ENCODE data around the gene VMO1. TPM values are rescaled to one million over a fixed set of nuclear protein-coding genes. Genes with fewer than 3 reads are reported as not detected.

Gene VMO1
- total and polyA plus RNA-seq, 2 donors (not counting 3 experiments of a cell fraction or from before 2014, with no cell fraction given): 0.23 TPM; not detected in 1

GRCh38 chr17:4789701-4789950 lies 3.5 kb upstream of the VMO1 start:
- H3K9me3 ChIP-seq (replicated peaks; ENCODE audit: control insufficient read depth, insufficient read depth, low read length): no peaks in the 10 kb centered on the region
- H3K4me3 ChIP-seq (replicated peaks in 1 of 3; ENCODE audit: insufficient read depth in 1 of 3, low read depth in 1 of 3, low read length in 3 of 3): peak overlapping the region; percentile 10 to 65 (median 25)
- H3K4me1 ChIP-seq (ENCODE audit: control insufficient read depth, extremely low read depth, insufficient read depth, low read length): peaks cover 24% of the 10 kb centered on the region
- H3K9ac ChIP-seq (replicated peaks; ENCODE audit: extremely low read depth, insufficient read depth, low read length): no peak overlapping the region
- POLR2A ChIA-PET: interaction anchor here (0.6 kb wide), 1 partner anchor 69 kb away, joined by 5 read pairs; no protein-coding TSS in a partner anchor
- no TSS peak for BruUV-seq (replicated peaks)
- no peak overlapping the region for H3K27ac ChIP-seq (ENCODE audit: insufficient read depth, low read depth, low read length)
- no peak for DNase-seq (ENCODE audit: low read depth, low spot score)
- dilution Hi-C loops (cut with MboI; ENCODE audit: extremely low pct_ligation_motif_present, low sequenced_read_pairs): no loop called here
- peak overlapping the region; percentile 35 for H2AFZ ChIP-seq (ENCODE audit: low read depth, low read length)
- no peaks in the 10 kb centered on the region for H3K79me2 ChIP-seq (ENCODE audit: control insufficient read depth, insufficient read depth, low read length)
- intact Hi-C loops (cut with micrococcal nuclease): loop anchor here (5.0 kb wide), 1 partner anchor 113 kb away; the partner anchor contains the start of gene CHRNE
- FAIRE-seq: no peak
- TF ChIP-seq POLR2A (IDR thresholded peaks at IDR 0.05; ENCODE audit: low read depth, low read length) (no peak), POLR2AphosphoS5 (IDR thresholded peaks at IDR 0.05; ENCODE audit: insufficient read depth, low read depth, low read length) (no peak), EZH2 (IDR thresholded peaks at IDR 0.05; ENCODE audit: borderline replicate concordance, low read depth, low read length, severe bottlenecking) (no peak), FOS (IDR thresholded peaks at IDR 0.05; ENCODE audit: borderline replicate concordance, insufficient read depth, low read length) (no peak), GATA2 (IDR thresholded peaks at IDR 0.05; ENCODE audit: insufficient read depth, insufficient read length, low read depth, low read length) (no peak), MYC (IDR thresholded peaks at IDR 0.05; ENCODE audit: low read depth, low read length) (no peak), MAX (IDR thresholded peaks at IDR 0.05; ENCODE audit: insufficient read depth, insufficient read length) (no peak), JUN (IDR thresholded peaks at IDR 0.05; ENCODE audit: borderline replicate concordance, insufficient read depth, insufficient read length, low read depth) (no peak)
- TF ChIP-seq, protein P1, sequence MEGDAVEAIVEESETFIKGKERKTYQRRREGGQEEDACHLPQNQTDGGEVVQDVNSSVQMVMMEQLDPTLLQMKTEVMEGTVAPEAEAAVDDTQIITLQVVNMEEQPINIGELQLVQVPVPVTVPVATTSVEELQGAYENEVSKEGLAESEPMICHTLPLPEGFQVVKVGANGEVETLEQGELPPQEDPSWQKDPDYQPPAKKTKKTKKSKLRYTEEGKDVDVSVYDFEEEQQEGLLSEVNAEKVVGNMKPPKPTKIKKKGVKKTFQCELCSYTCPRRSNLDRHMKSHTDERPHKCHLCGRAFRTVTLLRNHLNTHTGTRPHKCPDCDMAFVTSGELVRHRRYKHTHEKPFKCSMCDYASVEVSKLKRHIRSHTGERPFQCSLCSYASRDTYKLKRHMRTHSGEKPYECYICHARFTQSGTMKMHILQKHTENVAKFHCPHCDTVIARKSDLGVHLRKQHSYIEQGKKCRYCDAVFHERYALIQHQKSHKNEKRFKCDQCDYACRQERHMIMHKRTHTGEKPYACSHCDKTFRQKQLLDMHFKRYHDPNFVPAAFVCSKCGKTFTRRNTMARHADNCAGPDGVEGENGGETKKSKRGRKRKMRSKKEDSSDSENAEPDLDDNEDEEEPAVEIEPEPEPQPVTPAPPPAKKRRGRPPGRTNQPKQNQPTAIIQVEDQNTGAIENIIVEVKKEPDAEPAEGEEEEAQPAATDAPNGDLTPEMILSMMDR (IDR thresholded peaks at IDR 0.05; ENCODE audit: extremely low read depth in 1 of 2, insufficient read depth in 1 of 2, low read depth in 1 of 2, low read length in 2 of 2): no peak
- peaks cover 3 to 8% of the 10 kb centered on the region in 2 experiments for H3K27me3 ChIP-seq (ENCODE audit: control insufficient read depth in 2 of 2, insufficient read depth in 2 of 2, low read length in 2 of 2)
- no peaks in the 10 kb centered on the region for H4K20me1 ChIP-seq (replicated peaks; ENCODE audit: control insufficient read depth, extremely low read depth, insufficient read depth, low read length)
- H3K4me2 ChIP-seq (ENCODE audit: insufficient read depth, low read length): peak overlapping the region; percentile 6
- CTCF ChIA-PET: interaction anchor here (0.5 to 5.9 kb wide), 25 partner anchors 11 to 222 kb away, joined by 3 to 65 read pairs (median 9); partner anchors contain the start of genes ARRB2, C17orf107, CHRNE and MED11
- H3K9me1 ChIP-seq (replicated peaks; ENCODE audit: control insufficient read depth, extremely low read depth, insufficient read depth, low read length): no peaks in the 10 kb centered on the region
- H3K36me3 ChIP-seq (ENCODE audit: control insufficient read depth in 2 of 2, extremely low read depth in 1 of 2, insufficient read depth in 2 of 2, low read length in 2 of 2): no peaks in the 10 kb centered on the region
